Astrocyte of the spinal cord (primary cell): ENCODE measurements around the gene FBXW8.

Experiments
- DNase-seq: peaks from one replicate; pipeline ENCODE4 v3.0.0; 2011; ENCODE audit warnings: low read depth, low spot score
- H3K4me3 ChIP-seq: 2 replicates; pipeline ENCODE4 v1.5.1; 2011; ENCODE audit warnings: low read depth, mild to moderate bottlenecking, low read length, moderate library complexity
- in situ Hi-C: cut with HindIII; loops from 2 replicates; pipeline ENCODE4 v1.10.0; 2017; ENCODE audit warnings: low sequenced_read_pairs
- TF ChIP-seq, protein P1 (sequence below): IDR thresholded peaks from 2 replicates; pipeline ENCODE4 v1.5.1; 2012; ENCODE audit warnings: low read depth, mild to moderate bottlenecking, low read length, inconsistent platforms

The FBXW8 gene

GRCh38 chr12:116939734-116940133 is 29.0 kb downstream of the FBXW8 start:
- TF ChIP-seq, protein P1, sequence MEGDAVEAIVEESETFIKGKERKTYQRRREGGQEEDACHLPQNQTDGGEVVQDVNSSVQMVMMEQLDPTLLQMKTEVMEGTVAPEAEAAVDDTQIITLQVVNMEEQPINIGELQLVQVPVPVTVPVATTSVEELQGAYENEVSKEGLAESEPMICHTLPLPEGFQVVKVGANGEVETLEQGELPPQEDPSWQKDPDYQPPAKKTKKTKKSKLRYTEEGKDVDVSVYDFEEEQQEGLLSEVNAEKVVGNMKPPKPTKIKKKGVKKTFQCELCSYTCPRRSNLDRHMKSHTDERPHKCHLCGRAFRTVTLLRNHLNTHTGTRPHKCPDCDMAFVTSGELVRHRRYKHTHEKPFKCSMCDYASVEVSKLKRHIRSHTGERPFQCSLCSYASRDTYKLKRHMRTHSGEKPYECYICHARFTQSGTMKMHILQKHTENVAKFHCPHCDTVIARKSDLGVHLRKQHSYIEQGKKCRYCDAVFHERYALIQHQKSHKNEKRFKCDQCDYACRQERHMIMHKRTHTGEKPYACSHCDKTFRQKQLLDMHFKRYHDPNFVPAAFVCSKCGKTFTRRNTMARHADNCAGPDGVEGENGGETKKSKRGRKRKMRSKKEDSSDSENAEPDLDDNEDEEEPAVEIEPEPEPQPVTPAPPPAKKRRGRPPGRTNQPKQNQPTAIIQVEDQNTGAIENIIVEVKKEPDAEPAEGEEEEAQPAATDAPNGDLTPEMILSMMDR, result no peak
- in situ Hi-C loops, result no loop called here
- DNase-seq, result no peak

GRCh38 chr12:116941188-116941587 is 30.4 kb downstream of the FBXW8 start:
- in situ Hi-C loops, result no loop called here
- TF ChIP-seq, protein P1, result no peak
- no peak for DNase-seq
- H3K4me3 ChIP-seq, result no peak overlapping the region

More at GRCh38 chr12:116939734-116940133, 29.0 kb downstream of the FBXW8 start:
- no peak overlapping the region for H3K4me3 ChIP-seq

DNA sequence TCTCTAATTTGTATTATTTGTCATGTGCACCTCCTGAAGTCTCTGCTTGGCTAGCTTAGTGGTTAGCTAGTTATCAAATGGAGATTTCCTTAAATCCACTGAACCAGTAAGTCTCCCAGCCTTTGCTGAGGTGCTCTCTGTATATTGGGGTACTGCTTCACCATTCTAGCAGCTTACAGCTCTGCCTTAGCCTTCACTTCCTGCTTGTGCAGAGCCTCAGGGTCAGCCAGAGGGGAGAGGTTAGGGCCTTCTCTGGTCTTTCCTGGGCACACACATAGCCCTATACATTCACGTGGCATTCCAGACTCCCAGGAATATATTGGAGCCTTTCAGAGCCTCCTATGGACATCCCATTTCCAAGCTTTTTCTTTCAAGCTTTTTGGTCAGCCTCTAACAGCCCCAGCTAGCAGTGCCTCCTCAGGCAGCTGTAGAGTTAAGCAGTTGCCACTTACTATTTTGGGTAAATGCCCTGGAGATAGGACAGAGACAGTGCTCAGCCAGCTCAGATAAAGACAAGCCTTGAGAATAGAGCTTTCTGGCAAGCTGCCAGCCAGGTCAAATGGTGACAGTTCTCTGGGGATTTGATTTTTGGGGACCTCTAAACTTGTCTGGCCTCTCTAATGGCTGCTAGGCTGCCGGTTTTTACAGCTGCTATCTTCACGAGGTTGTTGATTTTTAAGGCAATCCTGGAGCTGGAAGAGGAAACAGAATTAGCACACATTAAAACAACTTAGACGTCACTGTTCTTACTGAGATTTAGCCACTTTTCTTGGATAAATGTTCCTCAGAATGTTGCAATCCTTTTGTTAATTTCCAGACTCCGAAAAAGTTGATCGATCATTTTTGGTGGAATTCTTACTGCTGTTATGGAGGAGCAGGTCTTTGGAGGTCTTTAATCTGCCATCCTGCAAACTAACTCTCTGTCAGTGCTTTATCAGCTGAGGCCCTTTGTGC is 32.9 kb downstream of the FBXW8 start:
- H3K4me3 ChIP-seq, result no peak overlapping the region
- in situ Hi-C loops, result no loop called here
- no peak for DNase-seq
- TF ChIP-seq, protein P1, result no peak

GRCh38 chr12:116945886-116946550 is 35.3 kb downstream of the FBXW8 start:
- no peak overlapping the region for H3K4me3 ChIP-seq
- in situ Hi-C loops, result no loop called here
- no peak for DNase-seq
- TF ChIP-seq, protein P1, result no peak

- in situ Hi-C loops, result no loop called here
- H3K4me3 ChIP-seq, result no peak overlapping the region
- DNase-seq, result no peak
- TF ChIP-seq, protein P1, result no peak
Observed at GRCh38 chr12:116948298-116948697, 37.5 kb downstream of the FBXW8 start.

GRCh38 chr12:116950628-116951325 is 40.0 kb downstream of the FBXW8 start:
- no peak overlapping the region for H3K4me3 ChIP-seq
- DNase-seq, result no peak
- in situ Hi-C loops, result no loop called here
- TF ChIP-seq, protein P1, result no peak
